ENCODE measurements around the gene EIF2S2. TPM values are rescaled to one million over a fixed set of nuclear protein-coding genes. Genes with fewer than 3 reads are reported as not detected.

Gene EIF2S2
- total RNA-seq, 1 experiment from 2014 or later = 124 TPM

DNA sequence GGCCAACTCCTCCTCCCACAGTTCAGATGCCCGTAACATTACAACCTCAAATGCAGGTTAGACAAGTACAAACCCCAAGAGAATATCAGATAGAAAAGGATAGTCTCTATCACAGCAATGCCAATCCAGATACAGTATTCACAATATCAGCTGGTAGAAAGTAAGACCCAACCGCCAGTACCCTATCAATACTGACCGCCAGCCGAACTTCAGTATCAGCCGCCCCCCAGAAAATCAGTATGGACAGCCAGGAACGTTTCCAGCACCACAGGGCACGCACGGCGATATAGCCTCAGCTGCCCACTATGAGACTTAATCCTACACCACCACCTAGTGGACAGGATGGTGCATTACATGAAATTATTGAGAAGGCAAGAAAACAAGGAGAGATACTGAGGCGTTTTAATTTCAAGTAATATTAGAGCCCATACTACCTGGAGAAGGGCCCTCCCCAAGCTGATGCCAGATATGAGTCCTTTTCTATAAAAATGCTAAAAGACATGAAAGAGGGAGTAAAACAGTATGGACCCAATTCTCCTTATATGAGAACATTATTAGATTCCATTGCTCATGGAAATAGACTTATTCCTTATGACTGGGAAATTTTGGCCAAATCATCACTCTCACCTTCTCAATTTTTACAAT lies 17.6 kb upstream of the EIF2S2 start (continued):
- TF ChIP-seq, protein P1, sequence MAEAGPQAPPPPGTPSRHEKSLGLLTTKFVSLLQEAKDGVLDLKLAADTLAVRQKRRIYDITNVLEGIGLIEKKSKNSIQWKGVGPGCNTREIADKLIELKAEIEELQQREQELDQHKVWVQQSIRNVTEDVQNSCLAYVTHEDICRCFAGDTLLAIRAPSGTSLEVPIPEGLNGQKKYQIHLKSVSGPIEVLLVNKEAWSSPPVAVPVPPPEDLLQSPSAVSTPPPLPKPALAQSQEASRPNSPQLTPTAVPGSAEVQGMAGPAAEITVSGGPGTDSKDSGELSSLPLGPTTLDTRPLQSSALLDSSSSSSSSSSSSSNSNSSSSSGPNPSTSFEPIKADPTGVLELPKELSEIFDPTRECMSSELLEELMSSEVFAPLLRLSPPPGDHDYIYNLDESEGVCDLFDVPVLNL (CRISPR knock-in tag; IDR thresholded peaks at IDR 0.05; ENCODE audit: borderline replicate concordance, low read depth) = no peak
- TF ChIP-seq, protein P2, sequence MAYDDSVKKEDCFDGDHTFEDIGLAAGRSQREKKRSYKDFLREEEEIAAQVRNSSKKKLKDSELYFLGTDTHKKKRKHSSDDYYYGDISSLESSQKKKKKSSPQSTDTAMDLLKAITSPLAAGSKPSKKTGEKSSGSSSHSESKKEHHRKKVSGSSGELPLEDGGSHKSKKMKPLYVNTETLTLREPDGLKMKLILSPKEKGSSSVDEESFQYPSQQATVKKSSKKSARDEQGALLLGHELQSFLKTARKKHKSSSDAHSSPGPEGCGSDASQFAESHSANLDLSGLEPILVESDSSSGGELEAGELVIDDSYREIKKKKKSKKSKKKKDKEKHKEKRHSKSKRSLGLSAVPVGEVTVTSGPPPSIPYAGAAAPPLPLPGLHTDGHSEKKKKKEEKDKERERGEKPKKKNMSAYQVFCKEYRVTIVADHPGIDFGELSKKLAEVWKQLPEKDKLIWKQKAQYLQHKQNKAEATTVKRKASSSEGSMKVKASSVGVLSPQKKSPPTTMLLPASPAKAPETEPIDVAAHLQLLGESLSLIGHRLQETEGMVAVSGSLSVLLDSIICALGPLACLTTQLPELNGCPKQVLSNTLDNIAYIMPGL (CRISPR knock-in tag; IDR thresholded peaks at IDR 0.05) = no peak
- peak; percentile 19; the same call in 1 of the 2 replicates for TF ChIP-seq GABPB1 (CRISPR knock-in tag; IDR thresholded peaks at IDR 0.05)
- no peak for TF ChIP-seq FOXK1 (CRISPR knock-in tag; IDR thresholded peaks at IDR 0.05)
- TF ChIP-seq, protein P3, sequence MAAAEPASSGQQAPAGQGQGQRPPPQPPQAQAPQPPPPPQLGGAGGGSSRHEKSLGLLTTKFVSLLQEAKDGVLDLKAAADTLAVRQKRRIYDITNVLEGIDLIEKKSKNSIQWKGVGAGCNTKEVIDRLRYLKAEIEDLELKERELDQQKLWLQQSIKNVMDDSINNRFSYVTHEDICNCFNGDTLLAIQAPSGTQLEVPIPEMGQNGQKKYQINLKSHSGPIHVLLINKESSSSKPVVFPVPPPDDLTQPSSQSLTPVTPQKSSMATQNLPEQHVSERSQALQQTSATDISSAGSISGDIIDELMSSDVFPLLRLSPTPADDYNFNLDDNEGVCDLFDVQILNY (CRISPR knock-in tag; IDR thresholded peaks at IDR 0.05) = no peak
- TF ChIP-seq ETV6 (CRISPR knock-in tag; IDR thresholded peaks at IDR 0.05) = no peak
- no peak for TF ChIP-seq ZNF671 (CRISPR knock-in tag; IDR thresholded peaks at IDR 0.05)

DNA sequence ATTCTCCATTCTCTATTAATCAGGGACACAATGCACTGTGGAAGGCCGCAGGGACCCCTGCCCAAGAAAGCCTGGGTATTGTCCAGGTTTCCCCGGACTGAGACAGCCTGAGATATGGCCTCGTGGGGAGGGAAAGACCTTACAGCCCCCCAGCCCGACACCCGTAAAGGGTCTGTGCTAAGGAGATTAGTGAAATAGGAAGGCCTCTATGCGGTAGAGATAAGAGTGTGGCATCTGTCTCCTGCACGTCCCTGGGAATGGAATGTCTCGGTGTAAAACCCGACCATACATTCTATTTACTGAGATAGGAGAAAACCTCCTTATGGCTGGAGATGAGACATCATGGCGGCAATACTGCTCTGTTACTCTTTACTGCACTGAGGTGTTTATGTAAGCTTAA lies 15.7 kb upstream of the EIF2S2 start:
- CTCF ChIA-PET = interaction anchor here (0.7 kb wide), 1 partner anchor 34 kb away, joined by 4 read pairs; no protein-coding TSS in a partner anchor
- Mint-ChIP-seq H3K4me3 (no peak overlapping the region), H3K36me3 (peaks cover 9% of the 10 kb centered on the region; the same call in 1 of the 2 replicates), H3K27ac (no peak overlapping the region), H3K27me3 (ENCODE audit: low read depth) (peaks cover 23% of the 10 kb centered on the region), H3K4me1 (no peaks in the 10 kb centered on the region), H3K9me3 (peaks cover 12% of the 10 kb centered on the region)
- TF ChIP-seq NR3C1 (CRISPR knock-in tag; conservative IDR thresholded peaks at IDR 0.05; ENCODE audit: low read depth) (no peak), TCF7 (CRISPR knock-in tag; IDR thresholded peaks at IDR 0.05; ENCODE audit: low read depth) (no peak), MYBL2 (CRISPR knock-in tag; IDR thresholded peaks at IDR 0.05) (no peak), ELF4 (CRISPR knock-in tag; IDR thresholded peaks at IDR 0.05; ENCODE audit: low read depth) (no peak)
- no peak for DNase-seq (ENCODE audit: low spot score)
- POLR2A ChIA-PET = interaction anchor here (0.7 kb wide), 1 partner anchor 34 kb away, joined by 6 read pairs; no protein-coding TSS in a partner anchor
- ATAC-seq = no peak

DNA sequence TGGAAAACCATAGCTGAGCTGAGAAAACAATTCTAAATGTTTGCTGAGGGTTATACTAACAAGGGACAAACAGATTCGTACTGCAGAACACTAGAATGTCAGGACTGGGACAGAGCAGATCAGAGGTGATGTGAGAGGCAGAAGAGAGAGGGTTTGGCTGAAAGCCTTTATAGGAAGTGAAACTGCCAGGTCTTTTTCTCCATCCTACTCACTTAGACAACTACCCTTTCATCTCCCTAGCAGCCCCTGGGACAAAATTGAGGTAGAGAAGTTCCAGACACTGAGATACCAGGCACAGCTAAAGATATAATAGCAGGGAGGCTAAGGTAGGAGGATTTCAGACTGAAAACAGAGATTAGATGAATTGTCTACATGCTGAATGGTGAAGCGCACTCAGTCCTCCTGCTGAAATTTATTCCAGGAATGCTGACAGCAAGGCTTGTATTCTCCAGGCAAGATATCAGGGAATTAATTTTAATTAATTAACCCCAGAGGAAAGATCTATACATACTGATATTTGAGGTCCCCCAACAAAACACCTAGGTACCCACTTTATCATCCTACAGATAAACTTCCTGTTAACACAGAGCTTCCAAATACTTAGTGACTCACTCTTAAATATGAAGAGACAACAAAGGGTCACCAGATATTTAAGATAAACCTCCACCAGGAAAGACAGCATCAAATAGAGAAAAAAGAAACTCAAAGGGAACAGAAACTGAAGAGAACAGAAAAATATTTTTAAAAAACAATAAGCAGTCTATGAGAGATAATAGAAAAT lies 12.6 kb upstream of the EIF2S2 start:
- ChIA-PET POLR2A (interaction anchor here (1.1 kb wide), 1 partner anchor 12 kb away, joined by 5 read pairs; the partner anchor contains the start of gene EIF2S2), CTCF (interaction anchor here (1.0 kb wide), 1 partner anchor 261 kb away, joined by 3 read pairs; no protein-coding TSS in a partner anchor)
- ATAC-seq (no peak), DNase-seq (ENCODE audit: low spot score) (no peak)
- H3K36me3 Mint-ChIP-seq = no peaks in the 10 kb centered on the region
- peaks cover 18% of the 10 kb centered on the region for H3K27me3 Mint-ChIP-seq (ENCODE audit: low read depth)
- H3K9me3 Mint-ChIP-seq = peaks cover 6% of the 10 kb centered on the region
- no peak overlapping the region for H3K4me3 Mint-ChIP-seq
- no peaks in the 10 kb centered on the region for H3K4me1 Mint-ChIP-seq
- no peak overlapping the region for H3K27ac Mint-ChIP-seq
- TF ChIP-seq, protein P4, sequence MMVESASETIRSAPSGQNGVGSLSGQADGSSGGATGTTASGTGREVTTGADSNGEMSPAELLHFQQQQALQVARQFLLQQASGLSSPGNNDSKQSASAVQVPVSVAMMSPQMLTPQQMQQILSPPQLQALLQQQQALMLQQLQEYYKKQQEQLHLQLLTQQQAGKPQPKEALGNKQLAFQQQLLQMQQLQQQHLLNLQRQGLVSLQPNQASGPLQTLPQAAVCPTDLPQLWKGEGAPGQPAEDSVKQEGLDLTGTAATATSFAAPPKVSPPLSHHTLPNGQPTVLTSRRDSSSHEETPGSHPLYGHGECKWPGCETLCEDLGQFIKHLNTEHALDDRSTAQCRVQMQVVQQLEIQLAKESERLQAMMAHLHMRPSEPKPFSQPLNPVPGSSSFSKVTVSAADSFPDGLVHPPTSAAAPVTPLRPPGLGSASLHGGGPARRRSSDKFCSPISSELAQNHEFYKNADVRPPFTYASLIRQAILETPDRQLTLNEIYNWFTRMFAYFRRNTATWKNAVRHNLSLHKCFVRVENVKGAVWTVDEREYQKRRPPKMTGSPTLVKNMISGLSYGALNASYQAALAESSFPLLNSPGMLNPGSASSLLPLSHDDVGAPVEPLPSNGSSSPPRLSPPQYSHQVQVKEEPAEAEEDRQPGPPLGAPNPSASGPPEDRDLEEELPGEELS (CRISPR knock-in tag; IDR thresholded peaks at IDR 0.05) = no peak
- TF ChIP-seq, protein P5, sequence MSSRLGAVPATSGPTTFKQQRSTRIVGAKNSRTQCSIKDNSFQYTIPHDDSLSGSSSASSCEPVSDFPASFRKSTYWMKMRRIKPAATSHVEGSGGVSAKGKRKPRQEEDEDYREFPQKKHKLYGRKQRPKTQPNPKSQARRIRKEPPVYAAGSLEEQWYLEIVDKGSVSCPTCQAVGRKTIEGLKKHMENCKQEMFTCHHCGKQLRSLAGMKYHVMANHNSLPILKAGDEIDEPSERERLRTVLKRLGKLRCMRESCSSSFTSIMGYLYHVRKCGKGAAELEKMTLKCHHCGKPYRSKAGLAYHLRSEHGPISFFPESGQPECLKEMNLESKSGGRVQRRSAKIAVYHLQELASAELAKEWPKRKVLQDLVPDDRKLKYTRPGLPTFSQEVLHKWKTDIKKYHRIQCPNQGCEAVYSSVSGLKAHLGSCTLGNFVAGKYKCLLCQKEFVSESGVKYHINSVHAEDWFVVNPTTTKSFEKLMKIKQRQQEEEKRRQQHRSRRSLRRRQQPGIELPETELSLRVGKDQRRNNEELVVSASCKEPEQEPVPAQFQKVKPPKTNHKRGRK (CRISPR knock-in tag; IDR thresholded peaks at IDR 0.05; ENCODE audit: borderline replicate concordance) = no peak
- TF ChIP-seq ELF4 (CRISPR knock-in tag; IDR thresholded peaks at IDR 0.05; ENCODE audit: low read depth) (no peak), ETV6 (CRISPR knock-in tag; IDR thresholded peaks at IDR 0.05) (no peak), SMAD3 (CRISPR knock-in tag; IDR thresholded peaks at IDR 0.05; ENCODE audit: borderline replicate concordance) (no peak), ESRRA (CRISPR knock-in tag; IDR thresholded peaks at IDR 0.05; ENCODE audit: borderline replicate concordance) (no peak)
- TF ChIP-seq, protein P6, sequence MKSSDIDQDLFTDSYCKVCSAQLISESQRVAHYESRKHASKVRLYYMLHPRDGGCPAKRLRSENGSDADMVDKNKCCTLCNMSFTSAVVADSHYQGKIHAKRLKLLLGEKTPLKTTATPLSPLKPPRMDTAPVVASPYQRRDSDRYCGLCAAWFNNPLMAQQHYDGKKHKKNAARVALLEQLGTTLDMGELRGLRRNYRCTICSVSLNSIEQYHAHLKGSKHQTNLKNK (CRISPR knock-in tag; IDR thresholded peaks at IDR 0.05) = no peak
- TF ChIP-seq, protein P7, sequence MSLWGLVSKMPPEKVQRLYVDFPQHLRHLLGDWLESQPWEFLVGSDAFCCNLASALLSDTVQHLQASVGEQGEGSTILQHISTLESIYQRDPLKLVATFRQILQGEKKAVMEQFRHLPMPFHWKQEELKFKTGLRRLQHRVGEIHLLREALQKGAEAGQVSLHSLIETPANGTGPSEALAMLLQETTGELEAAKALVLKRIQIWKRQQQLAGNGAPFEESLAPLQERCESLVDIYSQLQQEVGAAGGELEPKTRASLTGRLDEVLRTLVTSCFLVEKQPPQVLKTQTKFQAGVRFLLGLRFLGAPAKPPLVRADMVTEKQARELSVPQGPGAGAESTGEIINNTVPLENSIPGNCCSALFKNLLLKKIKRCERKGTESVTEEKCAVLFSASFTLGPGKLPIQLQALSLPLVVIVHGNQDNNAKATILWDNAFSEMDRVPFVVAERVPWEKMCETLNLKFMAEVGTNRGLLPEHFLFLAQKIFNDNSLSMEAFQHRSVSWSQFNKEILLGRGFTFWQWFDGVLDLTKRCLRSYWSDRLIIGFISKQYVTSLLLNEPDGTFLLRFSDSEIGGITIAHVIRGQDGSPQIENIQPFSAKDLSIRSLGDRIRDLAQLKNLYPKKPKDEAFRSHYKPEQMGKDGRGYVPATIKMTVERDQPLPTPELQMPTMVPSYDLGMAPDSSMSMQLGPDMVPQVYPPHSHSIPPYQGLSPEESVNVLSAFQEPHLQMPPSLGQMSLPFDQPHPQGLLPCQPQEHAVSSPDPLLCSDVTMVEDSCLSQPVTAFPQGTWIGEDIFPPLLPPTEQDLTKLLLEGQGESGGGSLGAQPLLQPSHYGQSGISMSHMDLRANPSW (CRISPR knock-in tag; conservative IDR thresholded peaks at IDR 0.05; ENCODE audit: low read depth) = no peak
- TF ChIP-seq, protein P8, sequence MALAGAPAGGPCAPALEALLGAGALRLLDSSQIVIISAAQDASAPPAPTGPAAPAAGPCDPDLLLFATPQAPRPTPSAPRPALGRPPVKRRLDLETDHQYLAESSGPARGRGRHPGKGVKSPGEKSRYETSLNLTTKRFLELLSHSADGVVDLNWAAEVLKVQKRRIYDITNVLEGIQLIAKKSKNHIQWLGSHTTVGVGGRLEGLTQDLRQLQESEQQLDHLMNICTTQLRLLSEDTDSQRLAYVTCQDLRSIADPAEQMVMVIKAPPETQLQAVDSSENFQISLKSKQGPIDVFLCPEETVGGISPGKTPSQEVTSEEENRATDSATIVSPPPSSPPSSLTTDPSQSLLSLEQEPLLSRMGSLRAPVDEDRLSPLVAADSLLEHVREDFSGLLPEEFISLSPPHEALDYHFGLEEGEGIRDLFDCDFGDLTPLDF (CRISPR knock-in tag; IDR thresholded peaks at IDR 0.05) = no peak

Data from WTC11 (cell line).